ENCODE measurements around the gene FRAS1.

- TF ChIP-seq CHD2 (IDR thresholded peaks at IDR 0.05; ENCODE audit: low read length, partially characterized antibody) (no peak), RFX5 (IDR thresholded peaks at IDR 0.05) (no peak), RAD21 (conservative IDR thresholded peaks at IDR 0.05 in 1 of 2, IDR thresholded peaks at IDR 0.05 in 1 of 2) (0 out of 5 replicates have a peak, but pooled peaks of 1 of the 2 experiments have one; percentile 22), RCOR1 (IDR thresholded peaks at IDR 0.05; ENCODE audit: low read depth, low read length) (no peak)
Observed at GRCh38 chr4:78560296-78560963, 503.3 kb downstream of the FRAS1 start.
